Stimulated activated CD8-positive, alpha-beta memory T cell treated with anti-CD3 and anti-CD28 coated beads, Interleukin-12 subunit alpha, Interleukin-12 subunit beta, amount 100 ng/mL, for 1 hour (primary cell): ENCODE measurements around the gene SLC22A3.
"Not testable (repeated sequence)": the region's sequence is repeated elsewhere in the genome, so short reads cannot be mapped to it uniquely, and the experiment has no call there.

Experiments used
- DNase-seq: peaks from one replicate; pipeline ENCODE4 v3.0.0-alpha.2; 2020; ENCODE audit warnings: low read depth

The SLC22A3 gene

GRCh38 chr6:160374836-160375560, 26.8 kb downstream of the SLC22A3 start:
- no peak for DNase-seq

GRCh38 chr6:160375561-160375949, 27.4 kb downstream of the SLC22A3 start:
- no peak for DNase-seq

GRCh38 chr6:160376445-160376844, 28.3 kb downstream of the SLC22A3 start:
- DNase-seq: no peak

- DNase-seq: no peak
Observed at GRCh38 chr6:160378218-160378617, 30.0 kb downstream of the SLC22A3 start.

- DNase-seq: no peak
Observed at GRCh38 chr6:160378882-160379281, 30.7 kb downstream of the SLC22A3 start.

- no peak for DNase-seq
Observed at GRCh38 chr6:160379466-160379865, 31.3 kb downstream of the SLC22A3 start.

GRCh38 chr6:160382946-160383345, 34.8 kb downstream of the SLC22A3 start:
- DNase-seq: no peak

- no peak for DNase-seq
Observed at GRCh38 chr6:160386869-160387530, 38.8 kb downstream of the SLC22A3 start.

GRCh38 chr6:160387916-160388643, 39.9 kb downstream of the SLC22A3 start:
- no peak for DNase-seq

- no peak for DNase-seq
Observed at GRCh38 chr6:160388922-160389321, 40.7 kb downstream of the SLC22A3 start.

GRCh38 chr6:160391419-160392116, 43.4 kb downstream of the SLC22A3 start:
- no peak for DNase-seq

- DNase-seq: not testable (repeated sequence)
Observed at GRCh38 chr6:160393442-160393841, 45.3 kb downstream of the SLC22A3 start.

- DNase-seq: no peak
Observed at GRCh38 chr6:160393891-160394653, 45.9 kb downstream of the SLC22A3 start.

- no peak for DNase-seq
Observed at GRCh38 chr6:160394654-160395035, 46.5 kb downstream of the SLC22A3 start.

GRCh38 chr6:160395187-160395586, 47.0 kb downstream of the SLC22A3 start:
- DNase-seq: no peak

- DNase-seq: no peak
Observed at GRCh38 chr6:160396292-160396691, 48.1 kb downstream of the SLC22A3 start.

GRCh38 chr6:160398674-160399271, 50.6 kb downstream of the SLC22A3 start:
- no peak for DNase-seq

GRCh38 chr6:160400446-160400845, 52.3 kb downstream of the SLC22A3 start:
- no peak for DNase-seq

- no peak for DNase-seq
Observed at GRCh38 chr6:160408528-160408927, 60.4 kb downstream of the SLC22A3 start.

- DNase-seq: no peak
Observed at GRCh38 chr6:160412993-160413392, 64.8 kb downstream of the SLC22A3 start.

GRCh38 chr6:160417146-160417545, 69.0 kb downstream of the SLC22A3 start:
- no peak for DNase-seq
